ENCODE results near the gene LNP1.

DNA sequence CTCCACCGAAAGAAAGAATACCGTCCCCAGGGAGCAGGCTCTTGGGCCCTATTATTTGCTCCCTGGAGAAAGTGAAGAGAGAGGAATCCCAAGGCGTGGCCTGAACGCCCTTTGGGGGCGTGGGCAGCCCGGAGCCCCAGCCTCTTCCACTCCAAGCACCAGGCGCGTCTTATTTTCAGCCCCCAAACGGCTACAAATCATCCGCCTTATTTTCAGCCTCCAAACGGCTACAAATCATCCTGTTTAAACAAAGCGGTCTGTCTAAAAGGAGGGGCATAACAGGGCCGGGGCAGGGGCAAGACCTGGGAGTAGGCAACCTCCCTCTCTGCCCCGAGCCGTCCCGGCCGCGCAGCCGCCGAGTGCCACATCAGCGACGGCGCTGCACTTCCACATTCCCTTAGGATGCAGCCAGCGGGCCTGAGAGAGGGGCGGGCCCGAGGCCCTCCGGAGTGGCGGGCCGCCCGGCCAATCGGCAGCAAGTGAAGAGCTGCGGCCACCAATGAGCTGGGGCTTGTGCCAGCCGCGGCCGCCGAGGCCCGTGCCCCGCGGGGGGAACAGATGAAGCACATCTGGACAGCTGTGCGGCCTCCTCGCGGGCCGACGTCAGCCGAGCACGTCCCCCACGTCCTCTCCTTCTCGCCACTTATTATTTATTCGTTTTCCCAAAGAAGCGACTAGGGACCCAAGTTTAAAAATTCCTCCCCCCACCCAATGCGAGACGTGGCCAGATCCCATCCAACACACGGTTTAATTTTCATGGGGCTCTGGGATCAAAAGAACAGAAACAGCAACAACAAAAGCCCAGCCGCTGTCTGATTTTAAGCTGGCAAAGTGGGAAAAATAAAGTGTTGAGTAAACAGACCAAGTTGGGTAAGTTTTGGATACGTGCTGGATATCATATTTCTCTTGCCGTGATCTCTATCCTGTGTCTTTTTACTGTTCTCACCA is 91.0 kb downstream of the LNP1 start, which contains the start of gene TMEM45A:
- TF ChIP-seq CTCF (IDR thresholded peaks at IDR 0.05; ENCODE audit: low read depth, low read length) (no peak), POLR2A (IDR thresholded peaks at IDR 0.05; ENCODE audit: extremely low read depth, insufficient read length) (no peak)
